Stimulated activated CD8-positive, alpha-beta memory T cell treated with anti-CD3 and anti-CD28 coated beads, Interleukin-15, amount 100 ng/mL, for 1 hour (primary cell): ENCODE data around the gene CA12.

ENCODE experiments used
- DNase-seq: peaks from one replicate; pipeline ENCODE4 v3.0.0-alpha.2; 2020; ENCODE audit warnings: low read depth

CA12 gene

GRCh38 chr15:63306492-63307073, 75.1 kb downstream of the CA12 start:
- DNase-seq: no peak

- no peak for DNase-seq
Measured at GRCh38 chr15:63305260-63305659, 76.4 kb downstream of the CA12 start.

GRCh38 chr15:63301088-63301487, 80.6 kb downstream of the CA12 start:
- no peak for DNase-seq

GRCh38 chr15:63299943-63300575, 81.6 kb downstream of the CA12 start:
- DNase-seq: no peak

- no peak for DNase-seq
Measured at GRCh38 chr15:63296195-63296594, 85.5 kb downstream of the CA12 start.

GRCh38 chr15:63295341-63295740, 86.3 kb downstream of the CA12 start:
- no peak for DNase-seq

GRCh38 chr15:63294359-63294758, 87.3 kb downstream of the CA12 start:
- DNase-seq: no peak

GRCh38 chr15:63292771-63293170, 88.9 kb downstream of the CA12 start:
- no peak for DNase-seq

- DNase-seq: no peak
Measured at GRCh38 chr15:63292241-63292640, 89.4 kb downstream of the CA12 start.

GRCh38 chr15:63291507-63291906, 90.1 kb downstream of the CA12 start:
- DNase-seq: no peak

GRCh38 chr15:63288778-63289378, 92.8 kb downstream of the CA12 start:
- DNase-seq: no peak

GRCh38 chr15:63288342-63288741, 93.3 kb downstream of the CA12 start:
- DNase-seq: no peak

GRCh38 chr15:63287109-63287508, 94.5 kb downstream of the CA12 start:
- DNase-seq: no peak

- DNase-seq: no peak
Measured at GRCh38 chr15:63284335-63284734, 97.3 kb downstream of the CA12 start.

GRCh38 chr15:63283126-63283525, 98.5 kb downstream of the CA12 start:
- no peak for DNase-seq

- DNase-seq: no peak
Measured at GRCh38 chr15:63277893-63278456, 103.7 kb downstream of the CA12 start.

GRCh38 chr15:63277038-63277892, 104.4 kb downstream of the CA12 start, which contains the start of gene APH1B:
TSS of gene APH1B (plus strand) at chr15:63277605. CDS start at chr15:63277624, 19 bp downstream.
- peak; percentile 57 for DNase-seq

- no peak for DNase-seq
Measured at GRCh38 chr15:63276342-63277037, 105.2 kb downstream of the CA12 start.

GRCh38 chr15:63274427-63274826, 107.2 kb downstream of the CA12 start:
- DNase-seq: no peak
